ENCODE data around the gene SRP68.
A peak's percentile ranks its signal among the peaks of the same experiment; 100 is the strongest.

SRP68 gene

DNA sequence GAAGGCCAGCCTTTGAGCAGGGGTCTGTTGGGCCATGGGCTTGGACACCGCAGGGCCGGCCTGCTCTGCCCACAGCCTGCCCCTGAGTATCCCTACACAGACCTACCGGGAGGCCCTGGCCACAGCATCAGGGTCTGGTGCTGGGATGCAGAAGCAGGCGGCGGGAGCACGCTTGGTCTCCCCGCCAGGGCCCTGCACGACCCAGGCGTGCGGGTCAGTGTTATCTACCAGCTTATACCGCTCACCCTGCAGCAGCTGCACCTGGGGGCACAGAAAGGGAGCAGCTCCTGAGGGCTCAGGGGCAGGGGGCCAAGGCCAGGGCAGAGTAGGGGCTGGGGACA lies 54.0 kb downstream of the SRP68 start:
- H3K27me3 Mint-ChIP-seq (ENCODE audit: low read depth) = no peaks in the 10 kb centered on the region
- H3K36me3 Mint-ChIP-seq (ENCODE audit: low read depth) = no peaks in the 10 kb centered on the region
- DNase-seq (ENCODE audit: low spot score) = no peak
- H3K4me3 Mint-ChIP-seq = no peak overlapping the region
- no peak overlapping the region for H3K27ac Mint-ChIP-seq
- H3K9me3 Mint-ChIP-seq = no peaks in the 10 kb centered on the region
- peaks cover 5% of the 10 kb centered on the region for H3K4me1 Mint-ChIP-seq (ENCODE audit: low read depth)

DNA sequence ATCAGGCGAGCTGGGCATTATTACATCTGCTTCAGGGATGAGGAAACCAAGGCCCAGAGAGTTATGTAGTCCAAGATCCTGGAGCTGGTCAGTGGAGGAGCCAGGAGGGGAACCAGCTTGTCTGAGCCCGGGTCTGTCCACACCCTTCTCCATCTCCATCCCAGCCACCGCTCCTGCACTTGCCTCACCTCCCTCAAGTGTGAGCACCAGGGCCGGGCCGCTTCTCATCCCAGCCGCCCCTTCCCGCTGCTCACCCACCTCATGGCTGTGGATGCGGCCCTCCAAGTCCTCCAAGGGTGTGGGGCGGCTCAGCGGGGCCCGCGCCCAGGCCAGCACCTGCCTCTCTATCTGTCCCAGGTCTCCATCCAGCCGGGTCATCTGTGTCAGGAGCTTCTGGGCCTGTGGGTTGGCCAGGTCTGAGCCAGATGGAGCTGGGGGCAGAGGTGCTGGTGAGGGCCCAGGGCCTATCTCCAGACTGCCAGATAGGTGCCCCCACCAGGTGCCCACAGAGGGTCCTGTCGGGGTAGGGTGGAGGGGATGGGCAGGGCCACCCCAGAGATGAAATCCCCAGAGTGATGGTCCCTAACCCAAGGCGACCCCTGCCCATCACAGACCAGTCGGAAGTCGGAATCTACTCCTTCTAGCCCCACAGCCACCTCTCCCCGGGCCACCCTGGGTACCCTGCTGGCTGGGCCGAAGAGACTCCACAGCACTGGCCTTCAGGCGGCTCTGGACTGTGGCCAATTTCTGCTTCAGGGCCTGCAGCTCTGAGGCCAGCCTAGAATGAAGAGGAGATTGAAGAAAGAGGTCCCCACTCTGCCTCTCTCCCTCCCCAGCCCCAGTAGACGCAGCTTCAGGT lies 54.6 kb downstream of the SRP68 start:
- Mint-ChIP-seq H3K4me1 (ENCODE audit: low read depth) (peaks cover 5% of the 10 kb centered on the region), H3K27me3 (ENCODE audit: low read depth) (no peaks in the 10 kb centered on the region), H3K27ac (no peak overlapping the region), H3K4me3 (no peak overlapping the region), H3K36me3 (ENCODE audit: low read depth) (no peaks in the 10 kb centered on the region), H3K9me3 (no peaks in the 10 kb centered on the region)
- DNase-seq (ENCODE audit: low spot score) = no peak

DNA sequence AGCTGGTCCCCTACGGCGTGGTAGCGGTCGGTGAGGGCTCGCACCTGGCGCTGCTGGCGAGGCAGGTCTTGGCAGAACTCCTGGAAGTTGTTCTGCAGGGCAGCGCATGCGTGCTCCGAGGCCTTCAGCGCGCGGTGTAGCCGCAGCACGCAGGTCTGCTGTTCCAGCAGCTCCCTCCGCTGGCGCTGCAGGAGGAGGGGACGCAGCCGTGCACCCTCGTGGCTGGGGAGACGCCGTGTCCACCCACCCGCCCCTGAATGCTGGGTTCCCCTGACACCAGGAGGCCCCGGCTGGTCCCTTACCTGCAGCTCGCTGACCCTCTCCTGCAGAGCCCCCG lies 57.4 kb downstream of the SRP68 start:
- DNase-seq (ENCODE audit: low spot score) = no peak
- H3K9me3 Mint-ChIP-seq = no peaks in the 10 kb centered on the region
- H3K27me3 Mint-ChIP-seq (ENCODE audit: low read depth) = no peaks in the 10 kb centered on the region
- peaks cover 5% of the 10 kb centered on the region for H3K4me1 Mint-ChIP-seq (ENCODE audit: low read depth)
- no peak overlapping the region for H3K4me3 Mint-ChIP-seq
- H3K36me3 Mint-ChIP-seq (ENCODE audit: low read depth) = no peaks in the 10 kb centered on the region
- H3K27ac Mint-ChIP-seq = no peak overlapping the region

DNA sequence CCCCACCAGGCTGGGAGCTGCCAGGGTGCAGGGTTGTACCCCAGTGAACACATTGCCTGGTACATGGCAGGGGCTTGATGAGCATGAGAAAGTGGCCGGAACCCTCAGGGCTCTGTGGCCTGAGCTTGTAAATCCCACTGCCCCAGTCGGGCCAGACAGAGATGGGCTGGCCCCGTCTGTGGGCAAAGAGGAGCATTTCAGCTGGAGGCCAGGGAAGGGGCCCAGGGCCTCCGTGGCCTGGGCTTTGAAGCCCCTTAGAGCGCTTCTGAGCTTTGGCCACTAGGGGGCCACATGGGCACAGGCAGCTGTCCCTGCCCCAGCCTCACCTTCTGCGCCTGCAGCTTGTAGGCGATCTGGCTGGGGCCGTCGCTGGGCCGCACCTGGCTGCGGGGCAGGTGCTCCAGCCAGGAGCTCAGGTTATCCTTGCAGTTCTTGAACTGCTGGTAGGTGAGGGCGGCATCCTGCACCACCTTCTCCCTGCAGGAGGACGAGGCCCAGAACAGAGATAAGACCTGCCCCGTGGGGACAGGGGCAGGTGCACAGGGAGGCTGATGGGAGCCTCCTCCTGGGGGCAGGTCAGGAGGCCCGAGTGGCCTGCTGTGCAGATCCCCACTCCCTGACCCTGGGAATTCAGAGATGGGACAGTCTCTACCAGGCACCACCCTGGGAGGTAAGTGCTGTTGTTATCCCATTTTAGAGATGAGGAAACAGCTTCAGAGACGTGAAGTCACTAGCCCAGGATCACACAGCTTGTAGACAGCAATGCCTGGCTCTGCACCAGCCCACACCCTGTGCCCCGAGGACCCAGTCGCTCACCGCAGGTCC lies 58.0 kb downstream of the SRP68 start:
- DNase-seq (ENCODE audit: low spot score) = peak; percentile 69
- peaks cover 5% of the 10 kb centered on the region for H3K4me1 Mint-ChIP-seq (ENCODE audit: low read depth)
- no peaks in the 10 kb centered on the region for H3K36me3 Mint-ChIP-seq (ENCODE audit: low read depth)
- H3K4me3 Mint-ChIP-seq = no peak overlapping the region
- no peak overlapping the region for H3K27ac Mint-ChIP-seq
- no peaks in the 10 kb centered on the region for H3K9me3 Mint-ChIP-seq
- H3K27me3 Mint-ChIP-seq (ENCODE audit: low read depth) = no peaks in the 10 kb centered on the region

DNA sequence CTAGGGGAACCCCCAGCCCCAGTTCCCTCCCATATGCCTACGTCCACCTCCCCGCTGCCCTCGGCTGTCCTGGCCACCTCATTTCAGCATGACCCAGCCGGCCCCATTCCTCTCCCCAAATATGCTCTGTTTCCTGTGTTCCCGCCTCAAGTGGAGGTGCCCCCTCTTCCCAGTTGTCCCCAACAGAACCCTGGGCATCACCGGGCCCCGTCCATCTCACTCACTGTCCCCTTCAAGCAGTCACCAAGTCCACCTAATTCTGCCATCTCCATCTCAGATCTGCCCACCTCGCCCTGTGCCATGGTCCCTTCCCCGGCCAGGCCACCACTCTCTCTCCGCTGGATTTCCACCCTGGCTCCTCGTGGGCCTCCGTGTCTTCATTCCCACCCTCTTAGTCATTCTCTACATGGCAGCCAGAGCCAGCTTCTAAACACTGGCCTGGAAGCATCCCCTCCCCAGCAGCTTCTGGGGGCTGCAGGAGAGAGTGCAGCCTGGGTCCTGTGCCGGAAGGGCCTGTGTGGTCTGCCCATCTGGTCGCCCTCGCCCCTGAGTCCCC lies 58.9 kb downstream of the SRP68 start:
- DNase-seq (ENCODE audit: low spot score) = no peak
- no peak overlapping the region for H3K27ac Mint-ChIP-seq
- peaks cover 5% of the 10 kb centered on the region for H3K4me1 Mint-ChIP-seq (ENCODE audit: low read depth)
- no peak overlapping the region for H3K4me3 Mint-ChIP-seq
- no peaks in the 10 kb centered on the region for H3K36me3 Mint-ChIP-seq (ENCODE audit: low read depth)
- H3K9me3 Mint-ChIP-seq = no peaks in the 10 kb centered on the region
- no peaks in the 10 kb centered on the region for H3K27me3 Mint-ChIP-seq (ENCODE audit: low read depth)

DNA sequence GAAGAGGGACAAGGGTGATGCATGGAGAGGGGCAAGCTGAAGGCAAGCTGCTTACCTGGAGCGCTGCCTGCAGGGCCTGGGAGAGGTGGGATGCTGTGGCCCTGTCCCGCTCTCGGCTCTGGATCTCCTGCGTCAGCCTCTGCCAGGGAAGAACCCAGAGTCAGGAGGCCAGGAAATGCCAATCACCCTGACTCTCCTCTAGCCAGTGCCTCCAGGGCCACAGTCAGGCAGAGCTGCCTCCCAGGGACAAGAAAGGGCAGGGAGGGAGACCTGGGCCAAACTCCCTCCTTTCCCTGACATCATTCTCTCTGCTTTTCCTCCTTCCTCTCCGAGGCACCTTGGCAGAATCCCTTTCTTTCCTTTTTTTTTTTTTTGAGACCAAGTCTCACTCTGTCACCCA lies 60.4 kb downstream of the SRP68 start:
- H3K27ac Mint-ChIP-seq = no peak overlapping the region
- H3K4me1 Mint-ChIP-seq (ENCODE audit: low read depth) = peaks cover 5% of the 10 kb centered on the region
- no peaks in the 10 kb centered on the region for H3K9me3 Mint-ChIP-seq

DNA sequence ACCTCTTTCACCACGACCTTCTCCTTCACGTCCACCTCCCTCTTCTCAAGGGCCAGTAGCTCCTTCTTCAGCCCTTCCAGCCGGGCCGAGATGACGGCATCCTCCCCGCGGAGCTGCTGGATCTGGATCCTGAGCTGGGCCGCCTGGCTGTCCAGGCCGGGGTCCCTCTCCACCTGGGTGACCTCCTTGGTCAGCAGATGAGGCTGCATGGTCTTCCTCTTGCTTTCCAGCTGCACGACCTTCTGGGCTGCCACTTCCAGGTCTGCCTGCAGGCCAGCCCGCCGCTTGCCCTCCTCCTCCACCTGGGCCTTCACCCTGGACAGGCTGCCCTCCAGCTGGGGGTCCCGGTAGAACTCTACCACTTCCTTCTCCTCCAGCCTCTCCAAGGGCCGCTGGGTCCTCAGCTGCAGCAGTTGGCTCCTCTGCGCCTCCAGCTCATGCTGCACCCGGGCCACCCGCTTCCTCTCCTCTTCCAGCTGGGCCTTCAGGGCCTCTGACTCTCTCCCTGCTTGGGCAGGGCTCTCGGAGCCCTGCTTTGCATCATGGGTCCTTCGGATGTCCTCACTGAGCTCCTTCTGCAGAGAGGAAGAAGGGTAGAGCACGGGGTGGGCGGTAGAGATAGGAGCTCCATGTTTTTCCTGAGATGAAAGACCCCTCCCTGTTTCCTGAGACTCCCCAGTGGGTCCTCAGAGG lies 62.2 kb downstream of the SRP68 start:
- no peak overlapping the region for H3K4me3 Mint-ChIP-seq
- H3K36me3 Mint-ChIP-seq (ENCODE audit: low read depth) = peaks cover 7% of the 10 kb centered on the region
- H3K27me3 Mint-ChIP-seq (ENCODE audit: low read depth) = no peaks in the 10 kb centered on the region
- no peaks in the 10 kb centered on the region for H3K9me3 Mint-ChIP-seq
- DNase-seq (ENCODE audit: low spot score) = no peak
- no peak overlapping the region for H3K27ac Mint-ChIP-seq
- H3K4me1 Mint-ChIP-seq (ENCODE audit: low read depth) = peaks cover 13% of the 10 kb centered on the region

More for the DNA sequence above, 60.4 kb downstream of the SRP68 start:
- no peak for DNase-seq (ENCODE audit: low spot score)
- no peaks in the 10 kb centered on the region for H3K27me3 Mint-ChIP-seq (ENCODE audit: low read depth)
- H3K4me3 Mint-ChIP-seq = no peak overlapping the region
- no peaks in the 10 kb centered on the region for H3K36me3 Mint-ChIP-seq (ENCODE audit: low read depth)

DNA sequence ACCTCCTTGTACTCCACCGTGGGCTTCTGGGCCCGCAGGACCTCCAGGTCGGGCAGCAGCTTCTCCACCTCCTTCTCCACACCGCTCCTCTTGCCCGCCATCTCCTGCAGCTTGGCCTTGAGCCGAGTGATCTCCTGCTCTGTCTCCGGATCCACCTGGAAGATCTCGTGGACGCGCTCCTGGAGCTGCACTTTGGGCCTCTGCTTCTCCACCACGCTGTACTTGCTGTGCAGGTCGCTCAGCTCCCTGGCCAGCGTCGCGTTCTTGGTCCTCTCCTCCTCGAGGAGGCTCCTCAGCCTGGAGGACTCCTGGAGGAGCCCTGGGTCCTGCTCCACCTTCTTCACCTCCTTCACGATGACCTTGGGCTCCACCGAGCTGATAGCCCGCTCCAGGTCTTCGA lies 62.9 kb downstream of the SRP68 start:
- Mint-ChIP-seq H3K36me3 (ENCODE audit: low read depth) (peaks cover 7% of the 10 kb centered on the region), H3K27ac (no peak overlapping the region), H3K4me3 (no peak overlapping the region), H3K27me3 (ENCODE audit: low read depth) (no peaks in the 10 kb centered on the region), H3K4me1 (ENCODE audit: low read depth) (peaks cover 13% of the 10 kb centered on the region), H3K9me3 (no peaks in the 10 kb centered on the region)
- DNase-seq (ENCODE audit: low spot score) = no peak

- no peak overlapping the region for H3K4me3 Mint-ChIP-seq
- H3K36me3 Mint-ChIP-seq (ENCODE audit: low read depth) = peaks cover 7% of the 10 kb centered on the region
- peaks cover 8% of the 10 kb centered on the region for H3K4me1 Mint-ChIP-seq (ENCODE audit: low read depth)
- no peak for DNase-seq (ENCODE audit: low spot score)
- no peak overlapping the region for H3K27ac Mint-ChIP-seq
- H3K9me3 Mint-ChIP-seq = no peaks in the 10 kb centered on the region
- no peaks in the 10 kb centered on the region for H3K27me3 Mint-ChIP-seq (ENCODE audit: low read depth)
Measured at GRCh38 chr17:76008630-76009425, 63.5 kb downstream of the SRP68 start.

- peaks cover 8% of the 10 kb centered on the region for H3K4me1 Mint-ChIP-seq (ENCODE audit: low read depth)
- no peak overlapping the region for H3K27ac Mint-ChIP-seq
- DNase-seq (ENCODE audit: low spot score) = no peak
- no peak overlapping the region for H3K4me3 Mint-ChIP-seq
- no peaks in the 10 kb centered on the region for H3K27me3 Mint-ChIP-seq (ENCODE audit: low read depth)
- H3K9me3 Mint-ChIP-seq = no peaks in the 10 kb centered on the region
- peaks cover 11% of the 10 kb centered on the region for H3K36me3 Mint-ChIP-seq (ENCODE audit: low read depth)
Measured at GRCh38 chr17:76008208-76008607, 64.1 kb downstream of the SRP68 start.

GRCh38 chr17:76007850-76008165 lies 64.5 kb downstream of the SRP68 start:
- Mint-ChIP-seq H3K9me3 (no peaks in the 10 kb centered on the region), H3K36me3 (ENCODE audit: low read depth) (peaks cover 11% of the 10 kb centered on the region), H3K27ac (no peak overlapping the region), H3K4me1 (ENCODE audit: low read depth) (peaks cover 8% of the 10 kb centered on the region), H3K27me3 (ENCODE audit: low read depth) (no peaks in the 10 kb centered on the region), H3K4me3 (no peak overlapping the region)
- no peak for DNase-seq (ENCODE audit: low spot score)

DNA sequence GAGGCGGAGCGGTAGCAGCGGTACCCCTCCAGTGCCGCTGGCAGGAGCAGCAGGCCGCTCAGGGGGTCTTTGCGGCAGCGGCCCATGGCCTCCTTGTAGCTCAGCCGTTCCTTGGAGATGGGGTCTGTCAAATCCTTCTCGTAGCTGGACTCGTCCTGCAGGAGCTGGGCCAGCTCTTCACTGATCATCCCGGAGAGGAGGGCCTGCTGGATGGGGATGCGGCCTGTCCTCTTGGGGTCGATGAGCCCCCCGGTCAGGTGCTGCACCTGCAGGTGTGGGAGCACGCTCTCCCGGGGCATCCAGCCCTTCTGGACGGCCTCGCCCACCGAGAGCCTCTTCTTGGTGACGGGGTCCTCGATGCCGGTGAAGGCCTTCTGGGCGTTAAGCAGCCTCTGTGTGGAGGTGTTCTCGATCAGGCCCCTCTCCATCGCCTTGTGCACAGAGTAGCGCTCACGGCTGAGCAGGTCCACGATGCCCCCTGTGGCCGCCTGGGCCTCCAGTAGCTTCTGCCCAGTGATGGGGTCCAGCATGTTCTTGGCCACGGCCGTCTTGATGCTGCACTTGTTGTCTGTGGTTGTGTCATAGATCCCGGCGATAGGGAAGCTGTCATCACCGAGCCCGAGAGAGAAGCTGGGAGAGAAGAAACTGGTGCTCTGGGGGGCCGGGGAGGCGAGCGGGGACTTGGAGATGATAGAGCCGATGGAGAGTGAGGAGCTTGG lies 65.0 kb downstream of the SRP68 start:
- no peak for DNase-seq (ENCODE audit: low spot score)
- no peak overlapping the region for H3K4me3 Mint-ChIP-seq
- H3K9me3 Mint-ChIP-seq = no peaks in the 10 kb centered on the region
- H3K27ac Mint-ChIP-seq = no peak overlapping the region
- peaks cover 8% of the 10 kb centered on the region for H3K4me1 Mint-ChIP-seq (ENCODE audit: low read depth)
- H3K27me3 Mint-ChIP-seq (ENCODE audit: low read depth) = no peaks in the 10 kb centered on the region
- H3K36me3 Mint-ChIP-seq (ENCODE audit: low read depth) = peaks cover 11% of the 10 kb centered on the region

Data from T-helper 2 cell treated with Interferon-gamma antibody and Interleukin-4, amounts not matched to agents 5 μg/mL and 100 μg/mL, for 36 hours (primary cell).